GM12874 (cell line): Measurements from ENCODE around the gene MAP3K12.

Source experiments
- TF ChIP-seq, protein P1 (sequence below): IDR thresholded peaks from 2 replicates; pipeline ENCODE4 v1.5.1; 2011; ENCODE audit warnings: low read depth, mild to moderate bottlenecking, control low read depth, low read length, moderate library complexity; ENCODE audit not compliant: insufficient read depth

MAP3K12 gene

DNA sequence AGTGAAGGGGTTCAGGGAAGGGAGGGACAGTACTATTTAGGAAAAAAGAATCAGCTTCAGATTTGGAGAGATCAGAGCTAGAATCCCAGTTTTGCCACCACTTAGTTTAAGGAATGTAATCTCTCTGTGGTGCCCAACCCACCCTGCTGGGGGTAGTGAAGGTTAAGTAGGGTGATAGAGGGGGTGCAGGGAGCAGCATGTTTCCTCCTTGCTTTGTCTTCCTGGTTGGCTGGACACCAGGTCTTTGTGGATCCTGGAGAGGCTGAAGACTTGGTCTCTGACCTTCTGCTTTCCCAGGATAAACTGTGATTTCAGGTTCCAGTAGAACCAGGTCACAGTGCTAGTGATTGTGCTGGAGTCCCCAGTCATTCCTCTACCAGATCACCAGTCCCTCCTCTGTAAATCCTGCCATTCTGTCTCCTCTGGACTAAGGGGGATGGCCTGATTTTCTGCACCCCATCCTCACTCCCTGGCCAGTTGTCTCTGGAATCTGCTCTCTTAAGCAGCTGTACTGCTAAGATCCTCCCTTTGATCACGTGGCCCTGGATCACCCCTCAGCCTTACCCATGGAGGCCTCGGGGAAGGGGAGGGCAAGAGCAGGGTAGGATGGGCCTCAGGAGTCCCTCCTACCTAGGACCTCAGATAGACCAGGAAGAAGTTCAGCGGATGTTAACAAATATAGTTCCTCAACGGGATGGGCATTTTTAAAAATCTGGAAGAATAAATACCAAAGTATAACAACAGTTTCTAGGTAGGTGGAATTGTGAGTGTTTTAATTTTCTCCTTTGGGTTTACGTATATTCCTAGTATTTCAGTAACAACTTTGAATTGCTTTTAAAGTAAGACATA is 3.1 kb downstream of the MAP3K12 start:
- TF ChIP-seq, protein P1, sequence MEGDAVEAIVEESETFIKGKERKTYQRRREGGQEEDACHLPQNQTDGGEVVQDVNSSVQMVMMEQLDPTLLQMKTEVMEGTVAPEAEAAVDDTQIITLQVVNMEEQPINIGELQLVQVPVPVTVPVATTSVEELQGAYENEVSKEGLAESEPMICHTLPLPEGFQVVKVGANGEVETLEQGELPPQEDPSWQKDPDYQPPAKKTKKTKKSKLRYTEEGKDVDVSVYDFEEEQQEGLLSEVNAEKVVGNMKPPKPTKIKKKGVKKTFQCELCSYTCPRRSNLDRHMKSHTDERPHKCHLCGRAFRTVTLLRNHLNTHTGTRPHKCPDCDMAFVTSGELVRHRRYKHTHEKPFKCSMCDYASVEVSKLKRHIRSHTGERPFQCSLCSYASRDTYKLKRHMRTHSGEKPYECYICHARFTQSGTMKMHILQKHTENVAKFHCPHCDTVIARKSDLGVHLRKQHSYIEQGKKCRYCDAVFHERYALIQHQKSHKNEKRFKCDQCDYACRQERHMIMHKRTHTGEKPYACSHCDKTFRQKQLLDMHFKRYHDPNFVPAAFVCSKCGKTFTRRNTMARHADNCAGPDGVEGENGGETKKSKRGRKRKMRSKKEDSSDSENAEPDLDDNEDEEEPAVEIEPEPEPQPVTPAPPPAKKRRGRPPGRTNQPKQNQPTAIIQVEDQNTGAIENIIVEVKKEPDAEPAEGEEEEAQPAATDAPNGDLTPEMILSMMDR: no peak

- TF ChIP-seq, protein P1: no peak
Observed at GRCh38 chr12:53493610-53494391, 5.5 kb downstream of the MAP3K12 start.

DNA sequence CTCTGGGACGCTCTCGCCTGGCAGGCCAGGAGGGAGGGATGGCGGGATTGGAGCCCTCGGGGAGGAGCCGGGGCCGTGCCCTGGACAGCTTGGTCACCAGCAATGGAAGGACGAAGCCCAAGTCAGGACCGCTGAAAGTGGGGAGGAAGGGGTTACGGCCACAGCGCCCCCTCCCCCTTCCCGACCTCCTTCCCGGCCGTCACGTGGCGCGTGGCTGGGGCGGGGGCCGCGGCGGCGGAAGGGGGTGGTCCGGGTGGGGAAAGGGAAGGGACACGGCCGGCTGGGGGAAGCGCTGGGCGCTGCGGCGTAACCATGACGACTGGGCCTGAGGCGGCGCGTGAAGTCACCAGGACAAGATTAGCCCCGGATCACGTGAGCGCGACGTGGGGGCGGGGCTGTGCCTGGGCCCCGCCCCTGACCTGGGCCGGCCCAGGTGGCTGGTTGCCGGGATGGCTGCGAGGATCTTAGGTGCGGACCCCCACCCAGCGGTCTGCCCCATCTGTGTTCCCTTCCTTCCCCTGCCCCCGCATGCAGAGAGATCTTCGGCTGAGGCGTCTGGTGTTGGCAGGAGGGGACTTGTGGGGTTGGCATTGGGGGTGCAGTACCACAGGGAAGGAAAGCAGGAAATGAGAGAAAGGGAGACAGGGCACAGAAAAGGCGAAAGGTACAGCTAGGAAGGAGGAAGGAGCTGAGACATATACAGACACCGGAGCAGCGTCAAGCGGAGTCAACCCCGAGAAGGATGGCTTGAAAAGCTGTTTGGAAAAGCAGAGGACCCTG is 6.2 kb downstream of the MAP3K12 start:
- TF ChIP-seq, protein P1: no peak

- TF ChIP-seq, protein P1: no peak
Observed at GRCh38 chr12:53492188-53492587, 7.1 kb downstream of the MAP3K12 start.

GRCh38 chr12:53489242-53489864 is 9.9 kb downstream of the MAP3K12 start:
- TF ChIP-seq, protein P1: no peak

DNA sequence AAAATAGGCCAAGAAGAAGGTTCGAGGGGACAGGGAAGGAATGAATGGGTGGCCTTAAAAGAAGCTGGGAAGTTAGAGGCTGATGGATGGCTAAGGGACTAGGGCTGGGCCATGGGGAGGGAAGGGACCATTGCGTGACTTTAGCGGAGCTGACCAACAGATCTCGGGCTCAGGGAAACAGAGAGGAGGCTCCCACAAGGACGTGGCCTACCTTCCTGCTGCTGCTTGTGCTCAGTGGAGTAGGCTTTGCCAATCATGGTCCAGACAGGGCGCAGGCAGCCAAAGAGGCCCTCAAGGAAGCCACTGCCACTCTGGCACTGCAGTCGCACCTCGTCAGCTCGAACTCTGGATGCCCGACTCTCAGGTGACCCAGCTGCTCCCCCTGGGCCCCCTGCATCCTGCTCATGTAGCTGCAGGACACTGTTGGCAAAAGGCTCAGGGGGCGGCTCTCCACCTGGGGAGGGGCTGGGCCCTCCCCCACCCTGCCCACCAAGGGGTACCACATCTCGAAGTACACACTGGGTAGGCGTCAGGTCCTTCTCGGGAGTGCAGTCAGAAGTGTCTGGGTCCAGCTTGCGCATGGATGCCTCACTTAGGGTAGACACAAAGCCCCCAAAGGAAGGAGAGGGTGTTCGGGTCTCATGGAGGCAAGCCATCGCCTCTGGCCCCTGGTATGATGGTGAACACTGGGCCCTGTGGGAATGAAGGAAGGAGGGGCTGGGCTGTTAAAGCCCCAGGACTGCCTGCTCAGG is 12.3 kb downstream of the MAP3K12 start:
- TF ChIP-seq, protein P1: no peak
